Dedifferentiated amniotic fluid mesenchymal stem cell (primary cell): ENCODE results near the gene MERTK.

ENCODE experiments used
- DNase-seq: peaks from one replicate; pipeline ENCODE4 v3.0.0-alpha.2; 2016; ENCODE audit errors: extremely low spot score

The MERTK gene

GRCh38 chr2:112075490-112076260 lies 177.3 kb downstream of the MERTK start:
- no peak for DNase-seq

- no peak for DNase-seq
These were observed 179.4 kb downstream of the MERTK start for GRCh38 chr2:112077814-112078213.
